Large intestine (tissue), 3 donors: ENCODE data around the gene TGFB1I1. TPM values are rescaled to one million over a fixed set of nuclear protein-coding genes. Genes with fewer than 3 reads are reported as not detected.

Source experiments
- DNase-seq, 2 donors: peaks; one replicate each; pipeline versions ENCODE4 v3.0.0 to v3.0.0-alpha.2; 2013
- H3K27ac ChIP-seq: one replicate; pipeline ENCODE4 v1.5.1; 2013; ENCODE audit warnings: low read length
- H3K27me3 ChIP-seq: 2 replicates; pipeline ENCODE4 v1.6.1; 2013; ENCODE audit warnings: low read length; ENCODE audit not compliant: control insufficient read depth, insufficient read depth
- H3K36me3 ChIP-seq: 2 replicates; pipeline ENCODE4 v1.6.1; 2013; ENCODE audit warnings: low read length; ENCODE audit not compliant: control insufficient read depth, insufficient read depth
- H3K4me1 ChIP-seq: one replicate; pipeline ENCODE4 v1.6.1; 2013; ENCODE audit warnings: low read length; ENCODE audit not compliant: control insufficient read depth, insufficient read depth
- H3K4me3 ChIP-seq: one replicate; pipeline ENCODE4 v1.5.1; 2013; ENCODE audit warnings: low read length
- H3K9me3 ChIP-seq: one replicate; pipeline ENCODE4 v1.6.1; 2013; ENCODE audit warnings: mild to moderate bottlenecking, low read depth, low read length, moderate library complexity; ENCODE audit not compliant: control insufficient read depth
- WGBS: methylation state at CpG from one replicate; pipeline ENCODE4 v1.1.5; 2013; ENCODE audit warnings: low lambda C conversion rate; ENCODE audit not compliant: insufficient coverage; 5-methylcytosine and 5-hydroxymethylcytosine counted together
- polyA plus RNA-seq: library from polyadenylated mRNA; unstranded; fragments of 120-200 nt; gene quantifications from one replicate; pipeline ENCODE4 v1.2.1, GENCODE V29; 2013

TGFB1I1 gene
- polyA plus RNA-seq, 1 donor, result 38.7 TPM

- no peak for DNase-seq
- no CpG with 5 or more reads among the region's 15 CpGs for WGBS
- Histone ChIP-seq H3K4me3 (peak overlapping the region; percentile 37), H3K4me1 (peaks cover 29% of the 10 kb centered on the region), H3K36me3 (peaks cover 13% of the 10 kb centered on the region), H3K9me3 (peaks cover 5% of the 10 kb centered on the region), H3K27me3 (no peaks in the 10 kb centered on the region), H3K27ac (peak overlapping the region; percentile 49)
Measured at GRCh38 chr16:31471241-31471874, 594 bp upstream of the TGFB1I1 start.

GRCh38 chr16:31472709-31473203 lies 804 bp downstream of the TGFB1I1 start:
- Histone ChIP-seq H3K4me3 (peak overlapping the region; percentile 60), H3K36me3 (peaks cover 9% of the 10 kb centered on the region), H3K27ac (peak overlapping the region; percentile 88), H3K27me3 (no peaks in the 10 kb centered on the region), H3K9me3 (peaks cover 5% of the 10 kb centered on the region), H3K4me1 (peaks cover 31% of the 10 kb centered on the region)
- DNase-seq, result peak; percentile 80 to 81
- no CpG with 5 or more reads among the region's 20 CpGs for WGBS

- no peak overlapping the region for H3K27ac ChIP-seq
- H3K9me3 ChIP-seq, result peaks cover 5% of the 10 kb centered on the region
- 80% methylated on average over 1 of the region's 17 CpGs for WGBS
- H3K36me3 ChIP-seq, result peaks cover 9% of the 10 kb centered on the region
- H3K4me3 ChIP-seq, result no peak overlapping the region
- peaks cover 37% of the 10 kb centered on the region for H3K4me1 ChIP-seq
- no peak for DNase-seq
- no peaks in the 10 kb centered on the region for H3K27me3 ChIP-seq
Measured at GRCh38 chr16:31473264-31473984, 1.5 kb downstream of the TGFB1I1 start.

- no CpG with 5 or more reads among the region's 12 CpGs for WGBS
- H3K4me1 ChIP-seq, result peaks cover 43% of the 10 kb centered on the region
- DNase-seq, result peak in 1 of 2 donors; percentile 44
- H3K9me3 ChIP-seq, result peaks cover 5% of the 10 kb centered on the region
- no peaks in the 10 kb centered on the region for H3K27me3 ChIP-seq
- H3K36me3 ChIP-seq, result peaks cover 9% of the 10 kb centered on the region
- H3K4me3 ChIP-seq, result no peak overlapping the region
- no peak overlapping the region for H3K27ac ChIP-seq
Measured at GRCh38 chr16:31474173-31474714, 2.3 kb downstream of the TGFB1I1 start.

GRCh38 chr16:31474773-31475738 lies 3.1 kb downstream of the TGFB1I1 start:
- Histone ChIP-seq H3K9me3 (peaks cover 5% of the 10 kb centered on the region), H3K4me3 (no peak overlapping the region), H3K27me3 (no peaks in the 10 kb centered on the region), H3K36me3 (peaks cover 9% of the 10 kb centered on the region), H3K4me1 (peaks cover 50% of the 10 kb centered on the region), H3K27ac (no peak overlapping the region)
- DNase-seq, result no peak
- 57% methylated on average over 1 of the region's 12 CpGs for WGBS

- DNase-seq, result no peak
- H3K36me3 ChIP-seq, result peaks cover 9% of the 10 kb centered on the region
- H3K4me3 ChIP-seq, result peak overlapping the region; percentile 49
- H3K27me3 ChIP-seq, result no peaks in the 10 kb centered on the region
- no CpG with 5 or more reads among the region's 26 CpGs for WGBS
- peaks cover 57% of the 10 kb centered on the region for H3K4me1 ChIP-seq
- H3K9me3 ChIP-seq, result peaks cover 5% of the 10 kb centered on the region
- H3K27ac ChIP-seq, result peak overlapping the region; percentile 93
Measured at GRCh38 chr16:31475946-31476302, 4.0 kb downstream of the TGFB1I1 start.

GRCh38 chr16:31476303-31477219 lies 4.6 kb downstream of the TGFB1I1 start:
- DNase-seq, result peak; percentile 76 to 87
- Histone ChIP-seq H3K9me3 (peaks cover 5% of the 10 kb centered on the region), H3K4me1 (peaks cover 56% of the 10 kb centered on the region), H3K27me3 (no peaks in the 10 kb centered on the region), H3K27ac (peak overlapping the region; percentile 95), H3K4me3 (peak overlapping the region; percentile 54), H3K36me3 (peaks cover 9% of the 10 kb centered on the region)
- no CpG with 5 or more reads among the region's 68 CpGs for WGBS

- peaks cover 11% of the 10 kb centered on the region for H3K36me3 ChIP-seq
- peaks cover 53% of the 10 kb centered on the region for H3K4me1 ChIP-seq
- H3K9me3 ChIP-seq, result peaks cover 5% of the 10 kb centered on the region
- DNase-seq, result peak; percentile 75 to 91
- peak overlapping the region; percentile 54 for H3K4me3 ChIP-seq
- H3K27ac ChIP-seq, result peak overlapping the region; percentile 95
- WGBS, result no CpG with 5 or more reads among the region's 67 CpGs
- H3K27me3 ChIP-seq, result no peaks in the 10 kb centered on the region
Measured at GRCh38 chr16:31477220-31478216, 5.6 kb downstream of the TGFB1I1 start.
